HG03159 (cell line): ENCODE measurements around the gene IL36G.

ENCODE experiments used
- ATAC-seq: cut with Tn5 transposase; IDR thresholded peaks from one replicate; pipeline ENCODE4 v1.9.1; 2021; ENCODE audit warnings: mild to moderate bottlenecking, moderate library complexity; ENCODE audit not compliant: unreplicated experiment

The IL36G gene

GRCh38 chr2:113015655-113016054 lies 37.8 kb downstream of the IL36G start:
- no peak for ATAC-seq

- ATAC-seq, result no peak
Observed at GRCh38 chr2:113018509-113018908, 40.7 kb downstream of the IL36G start.

- ATAC-seq, result no peak
Observed at GRCh38 chr2:113021312-113021711, 43.5 kb downstream of the IL36G start.

GRCh38 chr2:113024764-113025163 lies 47.0 kb downstream of the IL36G start:
- no peak for ATAC-seq

GRCh38 chr2:113025737-113026136 lies 47.9 kb downstream of the IL36G start:
- no peak for ATAC-seq

GRCh38 chr2:113027691-113028090 lies 49.9 kb downstream of the IL36G start:
- no peak for ATAC-seq

- no peak for ATAC-seq
Observed at GRCh38 chr2:113028112-113028511, 50.3 kb downstream of the IL36G start.

GRCh38 chr2:113032737-113033136 lies 54.9 kb downstream of the IL36G start:
- no peak for ATAC-seq

- no peak for ATAC-seq
Observed at GRCh38 chr2:113034016-113034415, 56.2 kb downstream of the IL36G start.
